Measurements from ENCODE around the gene LRRC9.
"Not testable (repeated sequence)": the region's sequence is repeated elsewhere in the genome, so short reads cannot be mapped to it uniquely, and the experiment has no call there.

Gene LRRC9

DNA sequence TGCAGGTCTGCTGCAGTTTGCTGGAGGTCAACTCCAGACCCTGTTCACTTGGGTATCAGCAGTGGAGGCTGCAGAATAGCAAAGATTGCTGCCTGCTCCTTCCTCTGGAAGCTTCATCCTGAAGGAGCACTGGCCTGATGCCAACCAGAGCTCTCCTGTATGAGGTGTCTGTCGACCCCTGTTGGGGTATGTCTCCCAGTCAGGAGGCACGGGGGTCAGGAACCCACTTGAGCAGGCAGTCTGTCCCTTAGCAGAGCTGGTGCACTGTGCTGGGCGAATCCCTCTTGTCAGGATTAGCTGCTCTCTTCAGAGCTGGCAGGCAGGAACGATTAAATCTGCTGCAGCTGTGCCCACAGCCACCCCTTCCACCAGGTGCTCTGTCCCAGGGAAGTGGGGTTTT, 37.9 kb downstream of the LRRC9 start:
- DNase-seq (ENCODE audit: low read depth): not testable (repeated sequence)

DNA sequence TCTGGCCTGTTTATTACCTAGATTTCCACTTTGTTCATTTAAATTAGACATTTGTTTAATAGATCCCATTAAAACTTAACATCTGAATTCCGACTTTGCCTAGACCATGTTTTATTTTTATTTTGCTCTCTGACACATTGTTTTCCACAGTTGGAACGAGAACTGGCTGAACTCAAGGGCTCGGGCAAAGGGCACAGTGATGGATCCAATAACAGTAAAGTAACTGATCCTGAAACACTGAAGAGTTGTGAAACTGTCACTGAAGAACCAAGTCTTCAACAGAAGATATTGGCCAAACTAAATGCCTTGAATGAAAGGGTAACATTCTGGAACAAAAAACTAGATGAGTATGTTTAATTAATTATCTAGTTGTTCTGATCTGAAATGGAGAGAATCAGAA, 39.7 kb downstream of the LRRC9 start:
- DNase-seq (ENCODE audit: low read depth): no peak

DNA sequence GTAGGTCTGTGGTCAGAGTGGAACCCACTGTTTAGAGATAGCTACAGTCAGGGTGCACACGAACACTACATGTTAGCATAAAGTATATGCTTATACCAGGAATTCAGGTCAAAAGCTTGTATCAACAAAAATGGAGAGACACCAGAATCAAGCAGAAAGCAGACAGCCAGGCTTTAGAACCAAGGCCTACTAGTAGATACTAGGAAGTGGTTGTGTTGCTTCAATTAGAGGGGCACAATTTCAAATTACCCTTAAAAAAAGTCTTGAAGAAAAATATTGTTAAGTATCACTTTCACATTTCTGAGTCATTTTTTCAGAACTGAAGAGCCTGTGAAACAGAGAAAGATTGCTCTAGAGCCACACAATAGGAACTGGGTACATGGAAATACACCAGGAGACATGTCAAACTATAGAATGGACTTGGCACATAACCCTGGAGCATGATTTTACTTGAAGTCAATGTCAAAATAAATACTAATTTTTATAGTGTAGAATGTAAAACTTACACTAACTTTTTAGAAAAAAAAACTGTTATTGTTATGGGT, 41.6 kb downstream of the LRRC9 start:
- DNase-seq (ENCODE audit: low read depth): no peak

DNA sequence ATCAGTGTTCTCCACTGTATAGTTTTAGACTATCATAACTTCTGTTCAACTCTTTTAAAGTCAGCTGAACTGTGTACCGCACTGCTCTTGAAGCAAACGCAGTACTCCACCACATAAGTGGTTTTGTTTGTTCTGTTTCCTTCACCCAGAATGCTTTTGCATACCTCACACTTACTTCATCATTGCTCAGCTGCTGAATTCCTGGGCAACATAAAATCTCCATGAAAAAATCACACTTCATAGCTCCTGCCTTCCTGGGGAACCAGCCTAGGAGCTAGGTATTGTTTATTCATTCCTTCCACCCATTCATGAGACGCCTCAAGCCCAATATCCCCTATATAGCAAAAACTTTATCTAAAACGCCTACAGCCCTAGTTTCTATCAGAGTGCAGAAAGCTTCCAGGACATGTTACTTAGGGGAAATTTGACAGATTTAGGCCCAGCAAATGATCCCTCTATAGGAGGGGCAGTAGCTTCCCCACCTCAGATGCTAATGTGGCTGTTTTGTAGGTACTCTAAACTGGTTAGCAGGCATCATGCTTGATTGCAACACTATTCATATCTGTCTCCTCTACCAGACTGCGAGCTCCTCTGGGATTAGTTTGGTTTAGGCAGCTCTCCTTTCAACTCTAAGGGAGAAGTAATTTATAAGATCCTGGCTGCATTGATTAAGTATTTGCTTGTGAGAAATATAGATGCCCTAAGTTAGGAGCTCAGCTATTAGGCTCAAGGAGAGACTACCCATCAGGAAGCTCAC, 44.5 kb downstream of the LRRC9 start:
- DNase-seq (ENCODE audit: low read depth): no peak

DNA sequence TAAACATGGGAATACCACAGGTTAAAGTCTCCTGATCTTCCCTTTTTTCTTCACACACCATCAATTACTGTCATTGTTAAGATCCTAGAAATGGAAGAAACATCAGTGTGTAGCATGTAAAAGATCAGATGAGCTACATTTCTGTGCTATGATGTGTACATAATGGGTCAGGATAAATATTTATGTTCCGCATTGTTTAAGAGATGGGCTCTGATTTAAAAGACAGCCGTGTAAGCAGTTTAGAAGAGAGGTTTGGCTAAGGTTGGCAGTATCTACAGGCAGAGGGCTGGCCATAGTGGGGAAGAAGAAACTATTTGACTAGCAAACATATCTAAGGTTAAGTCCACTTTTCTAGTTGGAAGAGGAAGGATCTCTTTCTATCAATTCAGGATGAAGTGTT, 49.4 kb downstream of the LRRC9 start:
- DNase-seq (ENCODE audit: low read depth): no peak

DNA sequence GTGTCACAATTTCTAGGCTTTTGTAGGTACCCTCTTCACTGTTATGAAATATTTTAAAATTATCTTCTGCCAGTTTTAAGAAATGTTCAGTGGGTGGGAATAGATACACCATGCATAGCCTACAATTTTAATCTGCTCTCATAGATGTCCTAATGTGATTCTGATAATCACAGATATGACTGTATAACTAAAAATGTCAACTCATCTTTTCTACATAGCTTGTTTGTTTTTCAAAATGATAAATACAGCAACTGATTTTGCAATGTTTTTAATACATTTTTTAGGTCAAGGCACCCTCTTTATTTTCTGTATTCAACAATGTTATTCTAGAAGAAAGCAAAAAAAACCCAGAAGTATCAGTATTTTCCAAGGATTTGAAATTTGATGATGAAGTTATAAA, 61.6 kb downstream of the LRRC9 start:
- DNase-seq (ENCODE audit: low read depth): no peak

- DNase-seq (ENCODE audit: low read depth): no peak
Measured at GRCh38 chr14:59983048-59983447, 63.1 kb downstream of the LRRC9 start.

- DNase-seq (ENCODE audit: low read depth): no peak
Measured at GRCh38 chr14:59986556-59987059, 66.7 kb downstream of the LRRC9 start.

- no peak for DNase-seq (ENCODE audit: low read depth)
Measured at GRCh38 chr14:59997449-59997848, 77.5 kb downstream of the LRRC9 start.

GRCh38 chr14:59997966-59998365, 78.0 kb downstream of the LRRC9 start:
- DNase-seq (ENCODE audit: low read depth): no peak

DNA sequence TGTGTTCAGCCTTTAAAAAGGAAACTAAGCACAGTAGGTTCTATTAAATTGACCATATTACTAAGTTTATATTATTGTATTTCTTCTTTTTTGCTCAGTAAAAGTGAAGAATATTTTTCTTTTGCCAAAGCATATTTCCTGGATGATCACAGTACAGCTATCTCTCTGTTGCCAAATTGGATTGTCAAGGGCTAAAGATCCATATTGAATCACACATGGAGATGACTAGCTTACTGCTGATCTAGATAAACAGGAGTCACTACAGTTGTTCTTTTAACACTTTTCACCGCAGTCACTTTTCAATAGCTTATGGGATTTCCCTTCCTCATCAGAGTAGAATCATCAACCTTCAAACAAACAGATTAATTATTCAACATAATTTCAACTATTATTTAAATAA, 78.6 kb downstream of the LRRC9 start:
- DNase-seq (ENCODE audit: low read depth): no peak

- no peak for DNase-seq (ENCODE audit: low read depth)
Measured at GRCh38 chr14:60002819-60003492, 83.0 kb downstream of the LRRC9 start.

DNA sequence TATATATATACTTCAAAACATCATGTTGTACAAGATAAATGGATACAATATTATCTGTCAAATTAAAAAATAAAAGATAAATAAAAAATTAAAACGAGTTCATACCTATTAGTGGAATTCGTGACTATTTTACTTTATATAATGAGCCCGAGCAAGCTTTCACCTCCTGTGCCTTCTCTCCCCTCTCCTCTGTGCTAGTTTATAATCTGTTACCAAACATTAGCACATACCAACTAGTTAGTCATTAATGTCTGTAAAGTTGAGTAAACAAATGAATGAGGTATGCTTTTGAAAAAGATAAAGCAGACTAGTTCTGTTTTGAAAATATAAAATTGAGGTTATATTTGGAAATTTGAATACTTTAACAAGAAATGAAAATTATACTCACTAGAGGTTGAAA, 84.0 kb downstream of the LRRC9 start:
- no peak for DNase-seq (ENCODE audit: low read depth)

DNA sequence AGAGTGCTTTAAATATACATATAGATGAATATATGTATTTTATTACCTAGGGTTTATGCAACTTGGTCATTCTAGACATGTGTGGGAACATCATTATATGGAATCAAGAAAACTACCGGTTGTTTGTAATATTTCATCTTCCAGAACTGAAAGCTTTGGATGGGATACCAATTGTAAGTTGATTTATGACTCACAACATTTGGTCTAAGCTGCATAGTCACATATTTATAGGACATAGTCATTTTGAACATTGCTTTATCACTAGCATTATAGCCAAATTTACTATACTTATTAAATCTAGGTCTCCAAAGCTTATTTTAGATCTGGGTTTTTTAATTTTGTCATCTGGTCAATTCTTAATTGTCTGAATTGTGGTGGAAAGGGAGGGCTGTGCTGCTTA, 88.1 kb downstream of the LRRC9 start:
- DNase-seq (ENCODE audit: low read depth): no peak

GRCh38 chr14:60010263-60010662, 90.3 kb downstream of the LRRC9 start:
- not testable (repeated sequence) for DNase-seq (ENCODE audit: low read depth)

DNA sequence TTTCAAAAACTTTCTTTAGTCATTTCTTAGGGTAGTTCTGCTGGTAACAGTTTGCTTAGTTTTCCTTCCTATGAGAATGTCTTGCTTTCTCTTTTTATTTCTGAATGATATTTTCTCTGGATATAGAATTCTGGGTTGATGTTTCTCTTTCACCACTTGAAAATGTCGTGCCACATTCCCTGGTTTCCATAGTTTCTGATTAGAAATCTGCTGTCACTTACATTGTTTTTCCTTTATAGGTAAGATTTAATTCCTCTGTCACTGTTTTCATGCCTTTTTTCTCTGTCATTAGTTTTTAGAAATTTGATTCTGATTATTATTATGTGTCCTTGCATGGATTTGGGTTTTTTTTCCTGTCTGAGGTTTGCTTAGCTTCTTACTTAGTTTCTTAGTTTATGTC, 94.5 kb downstream of the LRRC9 start:
- no peak for DNase-seq (ENCODE audit: low read depth)

GRCh38 chr14:60021619-60022018, 101.7 kb downstream of the LRRC9 start:
- no peak for DNase-seq (ENCODE audit: low read depth)

DNA sequence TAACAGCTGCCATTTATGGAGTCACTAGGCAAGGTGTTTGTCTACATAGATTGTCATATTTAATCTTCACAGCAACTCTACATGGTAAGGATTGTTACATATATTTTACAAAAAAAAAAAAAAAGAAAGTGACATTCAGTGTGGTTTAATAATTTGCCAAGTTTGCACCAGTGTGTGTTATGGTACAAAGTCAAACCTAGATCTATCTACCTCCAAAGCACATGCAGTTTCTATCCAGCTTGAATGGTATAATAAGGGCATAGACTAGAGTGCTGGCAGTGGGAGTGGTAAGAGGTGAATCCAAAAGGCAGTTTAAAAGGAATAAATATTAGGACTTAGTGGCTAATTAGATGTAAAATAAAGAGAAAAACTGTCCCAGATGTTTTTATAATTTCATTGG, 105.6 kb downstream of the LRRC9 start:
- no peak for DNase-seq (ENCODE audit: low read depth)

GRCh38 chr14:60035177-60035576, 115.2 kb downstream of the LRRC9 start:
- DNase-seq (ENCODE audit: low read depth): no peak

GRCh38 chr14:60047976-60048375, 128.0 kb downstream of the LRRC9 start:
- not testable (repeated sequence) for DNase-seq (ENCODE audit: low read depth)

GRCh38 chr14:60051721-60052221, 131.8 kb downstream of the LRRC9 start:
- DNase-seq (ENCODE audit: low read depth): no peak

- no peak for DNase-seq (ENCODE audit: low read depth)
Measured at GRCh38 chr14:60058087-60058486, 138.1 kb downstream of the LRRC9 start.

- no peak for DNase-seq (ENCODE audit: low read depth)
Measured at GRCh38 chr14:60061371-60061770, 141.4 kb downstream of the LRRC9 start.
